ENCODE data around the gene GID8.
"Not testable (repeated sequence)": the region's sequence is repeated elsewhere in the genome, so short reads cannot be mapped to it uniquely, and the experiment has no call there.

Gene GID8

GRCh38 chr20:62958388-62959100, 20.6 kb downstream of the GID8 start:
- DNase-seq (ENCODE audit: low read depth): no peak

GRCh38 chr20:62959101-62959971, 21.4 kb downstream of the GID8 start:
- DNase-seq (ENCODE audit: low read depth): no peak

- no peak for DNase-seq (ENCODE audit: low read depth)
Observed at GRCh38 chr20:62959998-62960436, 22.1 kb downstream of the GID8 start.

GRCh38 chr20:62960446-62961309, 22.7 kb downstream of the GID8 start:
- DNase-seq (ENCODE audit: low read depth): not testable (repeated sequence)

GRCh38 chr20:62961310-62961783, 23.4 kb downstream of the GID8 start:
- no peak for DNase-seq (ENCODE audit: low read depth)

GRCh38 chr20:62961799-62962198, 23.9 kb downstream of the GID8 start:
- no peak for DNase-seq (ENCODE audit: low read depth)

GRCh38 chr20:62962221-62962879, 24.4 kb downstream of the GID8 start:
- no peak for DNase-seq (ENCODE audit: low read depth)

GRCh38 chr20:62962891-62963613, 25.1 kb downstream of the GID8 start:
- DNase-seq (ENCODE audit: low read depth): no peak

GRCh38 chr20:62963614-62964397, 25.9 kb downstream of the GID8 start:
- DNase-seq (ENCODE audit: low read depth): no peak

- no peak for DNase-seq (ENCODE audit: low read depth)
Observed at GRCh38 chr20:62964700-62965099, 26.8 kb downstream of the GID8 start.

GRCh38 chr20:62965363-62965771, 27.4 kb downstream of the GID8 start:
- DNase-seq (ENCODE audit: low read depth): no peak

GRCh38 chr20:62966212-62967148, 28.5 kb downstream of the GID8 start:
- DNase-seq (ENCODE audit: low read depth): no peak

GRCh38 chr20:62967149-62967501, 29.2 kb downstream of the GID8 start:
- no peak for DNase-seq (ENCODE audit: low read depth)

GRCh38 chr20:62967628-62968351, 29.8 kb downstream of the GID8 start:
- DNase-seq (ENCODE audit: low read depth): no peak

GRCh38 chr20:62968378-62969178, 30.6 kb downstream of the GID8 start:
- DNase-seq (ENCODE audit: low read depth): no peak

GRCh38 chr20:62969179-62969760, 31.3 kb downstream of the GID8 start:
- no peak for DNase-seq (ENCODE audit: low read depth)

- DNase-seq (ENCODE audit: low read depth): no peak
Observed at GRCh38 chr20:62969939-62970306, 32.0 kb downstream of the GID8 start.

Data from activated T-cell treated with anti-CD3 and anti-CD28 coated beads for 24 hours (primary cell).